Medulla oblongata (tissue), 1 donor: Measurements from ENCODE around the gene INPP5J.
"Not testable (repeated sequence)": the region's sequence is repeated elsewhere in the genome, so short reads cannot be mapped to it uniquely, and the experiment has no call there.

ENCODE experiments used
- DNase-seq: peaks from one replicate; pipeline ENCODE4 v3.0.0-alpha.2; 2015; ENCODE audit errors: extremely low spot score

Gene INPP5J, protein sequence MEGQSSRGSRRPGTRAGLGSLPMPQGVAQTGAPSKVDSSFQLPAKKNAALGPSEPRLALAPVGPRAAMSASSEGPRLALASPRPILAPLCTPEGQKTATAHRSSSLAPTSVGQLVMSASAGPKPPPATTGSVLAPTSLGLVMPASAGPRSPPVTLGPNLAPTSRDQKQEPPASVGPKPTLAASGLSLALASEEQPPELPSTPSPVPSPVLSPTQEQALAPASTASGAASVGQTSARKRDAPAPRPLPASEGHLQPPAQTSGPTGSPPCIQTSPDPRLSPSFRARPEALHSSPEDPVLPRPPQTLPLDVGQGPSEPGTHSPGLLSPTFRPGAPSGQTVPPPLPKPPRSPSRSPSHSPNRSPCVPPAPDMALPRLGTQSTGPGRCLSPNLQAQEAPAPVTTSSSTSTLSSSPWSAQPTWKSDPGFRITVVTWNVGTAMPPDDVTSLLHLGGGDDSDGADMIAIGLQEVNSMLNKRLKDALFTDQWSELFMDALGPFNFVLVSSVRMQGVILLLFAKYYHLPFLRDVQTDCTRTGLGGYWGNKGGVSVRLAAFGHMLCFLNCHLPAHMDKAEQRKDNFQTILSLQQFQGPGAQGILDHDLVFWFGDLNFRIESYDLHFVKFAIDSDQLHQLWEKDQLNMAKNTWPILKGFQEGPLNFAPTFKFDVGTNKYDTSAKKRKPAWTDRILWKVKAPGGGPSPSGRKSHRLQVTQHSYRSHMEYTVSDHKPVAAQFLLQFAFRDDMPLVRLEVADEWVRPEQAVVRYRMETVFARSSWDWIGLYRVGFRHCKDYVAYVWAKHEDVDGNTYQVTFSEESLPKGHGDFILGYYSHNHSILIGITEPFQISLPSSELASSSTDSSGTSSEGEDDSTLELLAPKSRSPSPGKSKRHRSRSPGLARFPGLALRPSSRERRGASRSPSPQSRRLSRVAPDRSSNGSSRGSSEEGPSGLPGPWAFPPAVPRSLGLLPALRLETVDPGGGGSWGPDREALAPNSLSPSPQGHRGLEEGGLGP

DNA sequence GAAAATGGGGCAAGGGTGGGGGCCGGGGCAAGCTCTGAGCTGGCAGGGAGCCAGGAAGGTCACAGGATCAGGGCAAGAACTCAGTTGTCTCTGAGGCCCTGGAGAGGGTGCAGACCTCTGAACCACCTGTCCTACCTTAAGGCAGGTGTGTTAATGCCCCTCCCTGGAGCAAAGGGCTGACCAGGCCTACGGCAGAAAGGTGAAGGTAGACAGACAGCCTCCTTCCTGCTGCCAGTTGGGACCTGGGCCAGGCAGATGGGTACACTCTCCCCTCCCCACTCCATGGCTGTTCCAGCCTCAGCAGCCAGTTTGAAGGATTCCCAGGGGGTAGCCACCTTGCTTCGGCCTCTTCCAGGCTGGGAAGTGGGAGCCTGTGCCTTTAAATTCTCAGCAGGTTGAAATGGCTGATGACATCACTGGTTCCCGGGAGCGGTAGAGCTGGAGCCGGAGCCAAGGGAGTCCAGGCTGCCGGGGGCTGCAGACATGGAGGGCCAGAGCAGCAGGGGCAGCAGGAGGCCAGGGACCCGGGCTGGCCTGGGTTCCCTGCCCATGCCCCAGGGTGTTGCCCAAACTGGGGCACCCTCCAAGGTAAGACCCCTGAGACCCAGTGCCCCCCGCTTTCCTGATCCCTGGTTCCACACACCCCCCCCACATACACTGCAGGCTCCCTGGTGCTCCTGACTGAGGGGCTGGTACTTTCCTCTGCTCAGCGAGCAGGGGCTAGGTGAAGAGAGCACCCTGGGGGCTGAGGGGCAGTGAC, at the start of gene INPP5J:
INPP5J (plus strand) TSS at position 435 of the 760 bp plus-strand sequence; CDS start at position 484, 49 bp downstream.
- DNase-seq, result peak; percentile 36

- not testable (repeated sequence) for DNase-seq
These were observed 49.6 kb upstream of the INPP5J start for GRCh38 chr22:31073125-31073524.

GRCh38 chr22:31073545-31074145, 49.1 kb upstream of the INPP5J start:
- not testable (repeated sequence) for DNase-seq

- no peak for DNase-seq
These were observed 46.8 kb upstream of the INPP5J start for GRCh38 chr22:31075961-31076360.

- DNase-seq, result no peak
These were observed 45.1 kb upstream of the INPP5J start for GRCh38 chr22:31077681-31078080.

GRCh38 chr22:31078389-31078788, 44.4 kb upstream of the INPP5J start:
- DNase-seq, result not testable (repeated sequence)

DNA sequence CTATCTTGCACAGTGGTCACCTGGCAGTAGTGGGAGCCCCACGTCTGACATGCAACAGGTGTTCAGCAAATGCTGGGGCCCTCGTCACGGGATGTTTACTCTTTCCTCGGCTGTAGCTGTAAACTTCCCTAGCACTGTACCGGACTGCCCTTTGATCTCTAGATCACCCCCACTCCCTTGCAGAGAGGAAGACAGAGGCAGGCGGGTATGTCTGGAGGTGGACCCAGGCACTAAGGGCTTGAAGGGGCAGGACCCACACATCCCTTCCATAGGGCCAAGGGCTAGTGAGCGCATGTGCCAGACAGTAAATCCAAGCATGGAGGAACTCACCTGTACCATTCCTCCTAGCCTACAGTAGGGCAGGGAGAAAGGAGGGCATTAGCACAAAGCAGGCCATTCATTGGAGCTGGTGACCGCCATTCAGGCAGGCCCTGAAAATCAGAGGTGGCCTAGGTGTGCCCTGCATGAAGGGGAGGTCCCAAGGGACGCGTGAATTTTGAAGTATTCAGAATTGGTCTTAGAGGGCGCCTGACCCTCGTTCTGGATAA, 43.6 kb upstream of the INPP5J start:
- no peak for DNase-seq

DNA sequence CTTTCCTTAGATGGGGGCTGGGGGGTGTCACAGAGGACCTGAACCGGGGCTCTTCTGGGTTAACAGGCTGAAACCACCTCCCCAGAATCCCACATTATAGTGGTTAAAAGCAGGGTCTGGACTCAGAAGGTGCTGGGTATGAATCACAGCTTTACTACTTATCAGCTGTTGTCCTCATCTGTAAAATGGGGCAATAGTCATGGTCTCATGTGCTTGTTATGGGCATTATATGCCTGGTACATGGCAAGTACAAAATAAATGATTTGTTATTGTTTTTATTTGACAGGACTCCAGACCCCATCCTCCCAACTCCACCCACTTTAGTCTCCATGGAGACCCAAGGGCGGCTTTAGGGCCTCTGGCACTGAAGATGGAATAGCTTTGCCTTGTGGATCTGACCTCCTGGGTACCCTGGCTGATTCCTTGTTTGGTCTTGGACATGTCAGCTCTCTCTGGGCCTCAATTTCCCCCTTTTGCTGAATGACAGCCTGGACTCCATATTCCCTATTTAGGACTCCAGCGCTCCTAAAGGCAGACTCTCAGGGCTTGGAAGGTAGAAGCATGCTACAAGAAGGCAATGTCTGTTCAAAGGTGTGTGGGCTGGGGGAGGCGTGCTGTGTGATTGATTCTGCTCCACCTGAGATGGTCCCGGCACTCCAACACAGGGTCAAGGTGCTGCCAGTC, 42.5 kb upstream of the INPP5J start:
- no peak for DNase-seq

- peak; percentile 89 for DNase-seq
These were observed 41.7 kb upstream of the INPP5J start, which contains the start of gene SMTN for GRCh38 chr22:31080848-31081649. Gene SMTN (plus strand): TSS chr22:31081318. CDS start chr22:31083259, 1,941 bp downstream.

DNA sequence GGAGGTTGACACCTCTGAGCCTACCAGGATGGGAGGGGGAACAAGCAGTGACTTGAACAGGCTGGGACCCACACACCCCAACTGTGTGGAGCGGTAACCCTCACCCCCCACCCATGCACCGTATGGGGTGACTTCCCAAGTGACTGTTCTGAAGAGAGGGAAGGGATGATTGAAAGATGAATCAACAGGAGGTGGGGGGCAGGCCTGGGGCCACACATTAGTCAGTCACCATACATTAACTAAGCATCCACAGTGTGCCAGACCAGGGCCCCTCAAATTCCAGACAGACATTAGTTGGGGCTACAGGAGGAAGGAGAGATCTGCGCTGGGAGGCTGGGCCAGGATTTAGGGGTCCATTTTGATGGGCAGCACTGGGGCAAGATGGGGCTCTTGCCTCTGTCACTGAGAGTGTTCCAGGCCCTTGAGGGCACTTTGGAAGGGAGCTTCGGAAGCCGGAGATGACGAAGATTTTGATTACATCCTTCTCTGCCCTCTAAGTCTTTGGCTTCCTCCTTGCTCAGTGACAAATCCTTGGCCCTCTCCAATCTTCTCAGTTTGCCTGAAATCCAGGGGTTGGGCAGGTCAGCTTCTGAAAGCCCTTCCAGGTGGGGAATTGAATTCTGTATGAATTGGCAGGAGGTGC, 40.7 kb upstream of the INPP5J start:
- DNase-seq, result no peak

- DNase-seq, result no peak
These were observed 40.0 kb upstream of the INPP5J start for GRCh38 chr22:31082606-31083376.

- DNase-seq, result no peak
These were observed 39.4 kb upstream of the INPP5J start for GRCh38 chr22:31083377-31083768.

DNA sequence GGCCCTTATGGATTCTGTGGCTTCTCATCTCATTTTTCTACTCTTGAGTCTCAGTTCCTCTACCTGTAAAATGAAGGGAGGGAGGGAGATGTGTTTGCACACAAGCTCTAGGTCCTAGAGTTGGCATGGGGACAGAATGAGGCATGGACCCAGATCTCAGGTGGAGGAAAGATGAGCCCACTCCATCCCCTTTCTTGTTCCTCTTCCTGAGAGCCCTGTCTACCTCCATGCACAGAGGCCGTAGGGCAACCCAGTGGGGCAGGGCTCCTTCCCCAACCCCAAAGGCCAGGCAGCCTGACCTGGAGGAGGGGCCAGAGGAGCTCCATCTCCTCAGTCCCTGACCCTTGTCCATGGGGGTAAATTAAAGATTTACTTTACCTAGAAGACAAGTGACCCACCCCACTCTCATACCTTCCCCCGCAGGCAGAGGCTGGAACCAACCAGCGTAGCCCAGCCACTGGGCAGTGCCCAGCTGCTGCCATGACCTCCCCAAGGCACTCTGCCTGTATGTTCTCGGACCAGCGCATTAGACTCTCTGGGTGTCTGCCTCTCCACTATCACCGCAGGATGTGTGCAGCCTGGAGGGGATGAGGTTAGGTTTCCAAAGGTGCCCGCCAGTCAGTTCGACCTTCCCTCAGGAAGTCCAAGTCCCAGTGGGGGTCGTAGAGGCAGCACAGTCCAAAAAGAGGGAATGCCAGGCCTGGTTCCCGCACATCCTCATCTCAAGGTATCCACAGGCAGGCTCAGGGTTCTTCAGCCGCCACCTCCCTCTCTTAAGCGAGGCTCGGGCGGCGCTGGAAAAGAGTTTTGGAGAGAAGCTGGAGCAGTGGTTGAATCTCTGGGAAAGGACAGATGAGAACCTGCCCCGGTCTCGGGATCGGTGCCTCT, 38.6 kb upstream of the INPP5J start:
- no peak for DNase-seq

DNA sequence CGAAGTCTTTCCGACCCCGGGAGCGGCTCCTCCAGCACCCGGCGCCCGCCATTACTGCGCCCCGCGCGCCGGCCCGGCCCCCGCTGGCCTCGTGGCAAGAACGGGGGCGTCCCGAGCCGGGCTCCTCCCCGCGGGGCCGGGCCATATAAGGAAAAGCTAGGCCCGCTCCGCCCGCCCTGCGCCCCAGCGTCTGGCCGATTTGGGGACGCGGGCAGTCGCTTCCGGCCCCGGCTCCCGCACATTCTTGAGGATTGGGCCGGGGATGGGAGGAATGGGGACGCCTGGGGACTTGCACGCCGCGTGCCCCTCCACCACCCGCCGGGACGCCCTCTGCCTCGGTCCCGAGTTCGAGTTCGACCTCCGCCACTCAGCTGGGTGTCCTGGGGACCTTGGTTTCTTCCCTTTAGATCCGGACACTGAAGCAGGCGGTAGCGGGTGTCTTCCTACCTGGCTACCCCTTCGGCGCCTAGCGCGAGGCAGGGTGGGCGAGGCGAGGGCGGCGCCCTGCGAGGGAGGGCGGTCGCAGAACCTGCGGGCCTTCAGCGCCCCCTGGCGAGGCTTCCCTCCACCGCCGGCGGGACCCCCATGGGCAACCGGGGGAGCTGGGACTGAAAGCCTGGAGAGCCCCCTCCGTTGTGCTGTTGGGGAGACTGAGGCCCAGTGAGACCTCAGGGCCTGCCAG, 37.8 kb upstream of the INPP5J start:
- peak; percentile 90 for DNase-seq

GRCh38 chr22:31085493-31085824, 37.3 kb upstream of the INPP5J start:
- peak; percentile 86 for DNase-seq

DNA sequence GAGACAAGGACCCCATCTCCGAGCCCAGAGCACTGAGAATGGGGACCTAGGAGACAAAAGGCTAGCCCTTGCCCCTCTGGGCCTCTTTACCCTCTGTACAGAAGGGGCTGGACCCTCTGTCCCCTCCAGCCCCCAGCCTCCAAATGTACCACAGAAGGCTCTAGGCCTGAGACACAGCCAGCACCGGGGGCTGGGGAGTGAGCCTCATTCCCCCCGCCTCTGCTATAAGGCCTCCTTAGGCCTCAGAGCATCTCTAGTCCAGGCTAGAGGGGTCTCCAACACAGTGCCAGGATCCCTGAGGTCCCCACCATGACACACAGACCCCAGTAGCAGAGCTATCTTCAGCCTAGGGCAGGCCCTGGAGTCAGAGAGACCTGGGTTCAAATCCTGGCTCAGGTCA, 36.8 kb upstream of the INPP5J start:
- no peak for DNase-seq
